HepG2 (cell line): ENCODE results near the gene FMNL2. TPM values are rescaled to one million over a fixed set of nuclear protein-coding genes. Genes with fewer than 3 reads are reported as not detected.

Experiments
- ATAC-seq: fragments of 200-7000 bp; cut with Tn5 transposase; 3 replicates; pipeline ENCODE4 v1.9.1; 2020; ENCODE audit warnings: mild to moderate bottlenecking, moderate library complexity
- BruUV-seq: library from RNA; stranded (reverse); fragments of 400-500 nt; replicated peaks from 2 replicates; lab custom pipeline; 2021; lab: Mats Ljungman, UMichigan
- CTCF ChIA-PET: fragments of 300-600 bp; formaldehyde crosslinking; extraction: SDS; loops from one replicate; lab custom pipeline; 2021; ENCODE audit warnings: low total read pairs, inconsistent platforms, low intra/inter-chr PET ratio; lab: Yijun Ruan, JAX
- POLR2A ChIA-PET: fragments of 350-600 bp; sonication (Branson Sonifier 250); formaldehyde crosslinking; loops from one replicate; lab custom pipeline; 2020; ENCODE audit warnings: antibody characterized with exemption, inconsistent platforms; lab: Yijun Ruan, JAX
- DNase-seq: peaks from one replicate; pipeline ENCODE4 v3.0.0-alpha.2; 2015; ENCODE audit warnings: low spot score
- FAIRE-seq: peaks from 3 replicates; lab custom pipeline; 2011; peaks lifted over from hg19 to GRCh38; lab: Jason Lieb, UNC
- H2AFZ ChIP-seq: one replicate; pipeline ENCODE4 v1.6.1; 2011; ENCODE audit warnings: low read length, inconsistent platforms
- H3K27ac ChIP-seq: fragments of 300-600 bp; 3 replicates; pipeline ENCODE4 v1.8.0; 2011; ENCODE audit warnings: mixed run types, mild to moderate bottlenecking, mixed read lengths, low read length, inconsistent platforms; ENCODE audit not compliant: insufficient read depth; ENCODE audit errors: extremely low read length
- H3K27me3 ChIP-seq, 2 experiments: fragments of 200-600 bp in 1 of 2; 2 replicates in 1 of 2; 3 replicates in 1 of 2; pipeline versions ENCODE4 v1.6.0 to v1.8.0; 2011; ENCODE audit warnings: low read length in 2 of 2, mild to moderate bottlenecking in 2 of 2, moderate library complexity in 2 of 2, inconsistent platforms in 1 of 2; ENCODE audit not compliant: insufficient read depth in 2 of 2, control insufficient read depth in 1 of 2
- H3K36me3 ChIP-seq, 2 experiments: fragments of 200-600 bp in 1 of 2; replicated peaks in 1 of 2; 2 replicates in 1 of 2; 3 replicates in 1 of 2; pipeline versions ENCODE4 v1.5.1 to v1.8.0; 2011; ENCODE audit warnings: low read length in 2 of 2, inconsistent platforms in 1 of 2; ENCODE audit not compliant: insufficient read depth in 2 of 2, control insufficient read depth in 1 of 2
- H3K4me1 ChIP-seq: 2 replicates; pipeline ENCODE4 v1.5.1; 2012; ENCODE audit warnings: low read length, inconsistent platforms; ENCODE audit not compliant: insufficient read depth
- H3K4me2 ChIP-seq: 2 replicates; pipeline ENCODE4 v1.6.0; 2011; ENCODE audit warnings: low read depth, low read length, inconsistent platforms
- H3K4me3 ChIP-seq, 3 experiments: fragments of 200-600 bp in 1 of 3; sonication (generic), shearing (Covaris generic) in 1 of 3; replicated peaks in 1 of 3; 2 replicates each; pipeline ENCODE4 v1.5.1; 2011 to 2016; ENCODE audit warnings: low read length in 3 of 3, inconsistent platforms in 2 of 3, low read depth in 2 of 3, mild to moderate bottlenecking in 2 of 3, control low read depth in 1 of 3, mixed read lengths in 1 of 3; ENCODE audit not compliant: insufficient read depth in 1 of 3
- H3K79me2 ChIP-seq: one replicate; pipeline ENCODE4 v1.6.1; 2011; ENCODE audit warnings: low read length, inconsistent platforms; ENCODE audit not compliant: insufficient read depth
- H3K9ac ChIP-seq: 2 replicates; pipeline ENCODE4 v1.6.0; 2011; ENCODE audit warnings: mild to moderate bottlenecking, low read depth, low read length, inconsistent platforms; ENCODE audit not compliant: insufficient read depth
- H3K9me3 ChIP-seq: 2 replicates; pipeline ENCODE4 v1.5.1; 2012; ENCODE audit warnings: mild to moderate bottlenecking, low read length
- H4K20me1 ChIP-seq: 2 replicates; pipeline ENCODE4 v1.6.0; 2011; ENCODE audit warnings: inconsistent platforms, mild to moderate bottlenecking, low read length, moderate library complexity; ENCODE audit not compliant: insufficient read depth
- GABPB1 ChIP-seq: IDR thresholded peaks from 2 replicates; pipeline ENCODE4 v1.6.1; 2016; ENCODE audit warnings: mild to moderate bottlenecking, missing genetic modification reagents, moderate library complexity, missing compliant biosample characterization
- POGZ ChIP-seq: sonication (generic); formaldehyde crosslinking; IDR thresholded peaks from 2 replicates; pipeline ENCODE4 v1.4.0; 2020; ENCODE audit warnings: mild to moderate bottlenecking, missing genetic modification reagents
- SALL2 ChIP-seq: sonication (generic); formaldehyde crosslinking; IDR thresholded peaks from 2 replicates; pipeline ENCODE4 v1.8.1; 2023; ENCODE audit warnings: mild to moderate bottlenecking, missing genetic modification reagents, inconsistent platforms
- SP4 ChIP-seq: sonication (generic); formaldehyde crosslinking; IDR thresholded peaks from 2 replicates; pipeline ENCODE4 v1.8.1; 2023; ENCODE audit warnings: mild to moderate bottlenecking, missing genetic modification reagents
- ZNF136 ChIP-seq: sonication (generic); formaldehyde crosslinking; IDR thresholded peaks from 2 replicates; pipeline ENCODE4 v1.8.1; 2022; ENCODE audit warnings: low read depth, mild to moderate bottlenecking, moderate library complexity, missing genetic modification reagents
- WGBS: methylation state at CpG from one replicate; pipeline ENCODE4 v1.1.6; 2017; ENCODE audit warnings: low lambda C conversion rate; 5-methylcytosine and 5-hydroxymethylcytosine counted together
- in situ Hi-C: cut with HindIII; loops from 2 replicates; pipeline ENCODE4 v1.10.0; 2017; ENCODE audit warnings: low pct_unique_long_range_greater_than_20kb; ENCODE audit not compliant: extremely low pct_ligation_motif_present
- intact Hi-C: fragments of 100-400 bp; cut with micrococcal nuclease; formaldehyde crosslinking; loops from one replicate; pipeline ENCODE4 v1.10.0; 2022; ENCODE audit not compliant: unreplicated experiment
- polyA plus RNA-seq, 8 experiments: library from polyadenylated mRNA; depleted of rRNA in 3 of 8; stranded (reverse) in 7 of 8; unstranded in 1 of 8; fragments of >200 nt; fragmentation: Illumina TruSeq in 4 of 8; extraction: Trizol in 4 of 8; gene quantifications; 2 replicates each; pipeline versions ENCODE4 v1.2.1 to v1.2.3, GENCODE V29; 2011 to 2016; ENCODE audit warnings: low read depth in 4 of 8, missing spikeins in 1 of 8, mixed read lengths in 1 of 8; ENCODE audit not compliant: insufficient read depth in 1 of 8
- total RNA-seq, 5 experiments: library from RNA; depleted of rRNA; stranded (reverse); fragments of >200 nt; fragmentation: Illumina TruSeq; extraction: Trizol; gene quantifications; 2 replicates each; pipeline ENCODE4 v1.2.3, GENCODE V29; 2016; ENCODE audit warnings: low read depth in 1 of 5
- TF ChIP-seq, protein P1 (sequence below): IDR thresholded peaks from 2 replicates; pipeline ENCODE4 v1.6.1; 2016; ENCODE audit warnings: low read depth
- TF ChIP-seq, protein P2 (sequence below): IDR thresholded peaks from 2 replicates; pipeline ENCODE4 v1.6.1; 2012; ENCODE audit warnings: inconsistent platforms

FMNL2 gene
- total and polyA plus RNA-seq, 2 of the 13 experiments (the other 11 are each of a cell fraction or from before 2014, with no cell fraction given), result 66.5 to 67.7 TPM

DNA sequence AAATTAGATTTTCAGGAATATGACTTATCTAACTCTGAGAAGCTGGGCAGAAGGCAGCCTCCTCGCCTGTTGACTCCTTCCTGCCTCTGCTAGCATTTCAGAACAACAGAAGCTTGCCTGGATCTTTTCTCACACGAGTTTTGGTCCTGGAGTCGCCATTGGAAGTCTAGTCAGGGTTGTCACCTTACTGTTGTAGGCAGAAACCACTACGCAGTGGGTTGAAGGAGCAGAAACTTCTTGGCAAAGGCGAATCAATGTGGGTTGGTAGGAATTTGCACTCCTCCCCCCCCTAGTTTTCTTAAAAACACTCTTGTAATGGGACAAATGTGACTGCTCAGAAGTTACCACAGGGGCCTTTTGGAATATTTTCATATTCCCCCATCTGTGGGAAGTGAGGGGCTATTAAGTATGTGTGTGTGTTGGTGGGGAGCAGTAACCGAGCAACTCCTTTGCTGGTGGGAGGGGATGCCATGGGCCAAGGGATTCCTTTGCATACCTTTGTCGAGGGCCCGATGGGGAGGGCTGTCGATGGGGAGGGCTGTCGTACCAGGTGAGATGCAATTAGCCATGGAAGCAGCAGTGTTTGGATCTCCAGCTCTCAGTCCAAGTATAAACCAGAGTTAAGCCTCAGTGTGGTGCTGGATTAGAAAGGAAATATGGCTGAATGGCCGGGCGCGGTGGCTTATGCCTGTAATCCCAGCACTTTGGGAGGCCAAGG, 117.4 kb downstream of the FMNL2 start:
- Histone ChIP-seq H3K9me3 (no peaks in the 10 kb centered on the region), H3K4me2 (peak overlapping the region; percentile 55; the same call in 1 of the 2 replicates)
- no TSS peak for BruUV-seq
- no peak for DNase-seq
- TF ChIP-seq, protein P1, sequence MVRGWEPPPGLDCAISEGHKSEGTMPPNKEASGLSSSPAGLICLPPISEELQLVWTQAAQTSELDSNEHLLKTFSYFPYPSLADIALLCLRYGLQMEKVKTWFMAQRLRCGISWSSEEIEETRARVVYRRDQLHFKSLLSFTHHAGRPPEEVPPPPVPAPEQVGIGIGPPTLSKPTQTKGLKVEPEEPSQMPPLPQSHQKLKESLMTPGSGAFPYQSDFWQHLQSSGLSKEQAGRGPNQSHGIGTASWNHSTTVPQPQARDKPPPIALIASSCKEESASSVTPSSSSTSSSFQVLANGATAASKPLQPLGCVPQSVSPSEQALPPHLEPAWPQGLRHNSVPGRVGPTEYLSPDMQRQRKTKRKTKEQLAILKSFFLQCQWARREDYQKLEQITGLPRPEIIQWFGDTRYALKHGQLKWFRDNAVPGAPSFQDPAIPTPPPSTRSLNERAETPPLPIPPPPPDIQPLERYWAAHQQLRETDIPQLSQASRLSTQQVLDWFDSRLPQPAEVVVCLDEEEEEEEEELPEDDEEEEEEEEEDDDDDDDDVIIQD (CRISPR knock-in tag), result 0 out of 2 replicates have a peak, but pooled peaks have one; percentile 16
- TF ChIP-seq GABPB1 (no peak), SP4 (CRISPR knock-in tag) (0 out of 2 replicates have a peak, but pooled peaks have one; percentile 17), POGZ (CRISPR knock-in tag) (0 out of 2 replicates have a peak, but pooled peaks have one; percentile 18), ZNF136 (CRISPR knock-in tag) (no peak), SALL2 (CRISPR knock-in tag) (0 out of 2 replicates have a peak, but pooled peaks have one; percentile 33)
- TF ChIP-seq, protein P2, sequence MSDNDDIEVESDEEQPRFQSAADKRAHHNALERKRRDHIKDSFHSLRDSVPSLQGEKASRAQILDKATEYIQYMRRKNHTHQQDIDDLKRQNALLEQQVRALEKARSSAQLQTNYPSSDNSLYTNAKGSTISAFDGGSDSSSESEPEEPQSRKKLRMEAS, result no peak
- TF ChIP-seq, all 625 proteins: peak for 4
- in situ Hi-C loops, result no loop called here
- no peak; the same call in 2 of the 3 replicates for ATAC-seq
- 96% methylated on average over 13 of the region's 13 CpGs for WGBS
- Histone ChIP-seq H3K4me3 (no peak overlapping the region), H3K36me3 (peaks cover 3 to 10% of the 10 kb centered on the region in 2 experiments; a peak in 3 of 5 replicates), H4K20me1 (no peaks in the 10 kb centered on the region), H3K79me2 (peaks cover 87% of the 10 kb centered on the region), H3K27ac (no peak overlapping the region), H3K4me1 (peaks cover 84% of the 10 kb centered on the region), H2AFZ (no peak overlapping the region), H3K9ac (no peak overlapping the region), H3K27me3 (no peaks in the 10 kb centered on the region)
- FAIRE-seq, result no peak
- ChIA-PET CTCF (no interaction called here), POLR2A (no interaction called here)
- intact Hi-C loops, result no loop called here
